Left ventricle myocardium inferior (tissue), 1 donor: Measurements from ENCODE around the gene EPB41L4A. TPM values are rescaled to one million over a fixed set of nuclear protein-coding genes. Genes with fewer than 3 reads are reported as not detected.
A peak's percentile ranks its signal among the peaks of the same experiment; 100 is the strongest.

Source experiments
- DNase-seq: peaks from one replicate; pipeline ENCODE4 v3.0.0-alpha.2; 2020
- H3K27ac ChIP-seq: fragments of 200-600 bp; replicated peaks from 2 replicates; pipeline ENCODE4 v1.8.0; 2021
- H3K27me3 ChIP-seq: fragments of 200-600 bp; 2 replicates; pipeline ENCODE4 v1.8.0; 2021; ENCODE audit warnings: low read depth
- H3K36me3 ChIP-seq: fragments of 200-600 bp; 2 replicates; pipeline ENCODE4 v1.8.0; 2021
- H3K4me1 ChIP-seq: fragments of 200-600 bp; 2 replicates; pipeline ENCODE4 v1.8.0; 2021
- H3K4me3 ChIP-seq: fragments of 200-600 bp; 2 replicates; pipeline ENCODE4 v1.8.0; 2021; ENCODE audit warnings: mild to moderate bottlenecking, moderate library complexity
- H3K9me3 ChIP-seq: fragments of 200-600 bp; replicated peaks from 2 replicates; pipeline ENCODE4 v1.8.0; 2021
- CTCF ChIP-seq: fragments of 200-600 bp; IDR thresholded peaks from 2 replicates; pipeline ENCODE4 v1.8.0; 2021; ENCODE audit warnings: antibody characterized with exemption, mild to moderate bottlenecking, borderline replicate concordance
- intact Hi-C: fragments of 100-400 bp; cut with micrococcal nuclease; formaldehyde crosslinking; loops from one replicate; pipeline ENCODE4 v1.11.0; 2022
- total RNA-seq: library from RNA; stranded (reverse); fragmentation: NEBNext Ultra II Directional; extraction: Animal tissue kit (Norgen Biotek cat#: 25700); gene quantifications from one replicate; pipeline ENCODE4 v1.2.1, GENCODE V29; 2021
- donor health status: DM: no; HTN: yes; CAD: no; lungs with severe emphysema.

The EPB41L4A gene
- total RNA-seq, 1 donor from 2014 or later: 17.8 TPM

- H3K4me1 ChIP-seq: peaks cover 9% of the 10 kb centered on the region
These were observed 223.2 kb downstream of the EPB41L4A start for GRCh38 chr5:112195924-112196323.

GRCh38 chr5:112192866-112193265 is 226.2 kb downstream of the EPB41L4A start:
- intact Hi-C loops: no loop called here

More at GRCh38 chr5:112195924-112196323, 223.2 kb downstream of the EPB41L4A start:
- no peak for DNase-seq
- TF ChIP-seq CTCF: no peak
- H3K4me3 ChIP-seq: no peak overlapping the region
- no peak overlapping the region for H3K27ac ChIP-seq
- no peaks in the 10 kb centered on the region for H3K9me3 ChIP-seq
- H3K36me3 ChIP-seq: peaks cover 48% of the 10 kb centered on the region
- H3K27me3 ChIP-seq: no peaks in the 10 kb centered on the region
- intact Hi-C loops: no loop called here

GRCh38 chr5:112192072-112192471 is 227.0 kb downstream of the EPB41L4A start:
- H3K27me3 ChIP-seq: no peaks in the 10 kb centered on the region

More at GRCh38 chr5:112192866-112193265, 226.2 kb downstream of the EPB41L4A start:
- Histone ChIP-seq H3K27ac (no peak overlapping the region), H3K9me3 (no peaks in the 10 kb centered on the region), H3K27me3 (no peaks in the 10 kb centered on the region), H3K36me3 (peaks cover 42% of the 10 kb centered on the region), H3K4me3 (no peak overlapping the region), H3K4me1 (no peaks in the 10 kb centered on the region)
- TF ChIP-seq CTCF: no peak
- DNase-seq: no peak

GRCh38 chr5:112189391-112189790 is 229.7 kb downstream of the EPB41L4A start:
- H3K4me1 ChIP-seq: no peaks in the 10 kb centered on the region
- DNase-seq: no peak
- intact Hi-C loops: no loop called here
- H3K36me3 ChIP-seq: peaks cover 29% of the 10 kb centered on the region
- no peak overlapping the region for H3K27ac ChIP-seq
- no peak overlapping the region for H3K4me3 ChIP-seq
- H3K9me3 ChIP-seq: no peaks in the 10 kb centered on the region
- no peak for TF ChIP-seq CTCF
- H3K27me3 ChIP-seq: no peaks in the 10 kb centered on the region

More at GRCh38 chr5:112192072-112192471, 227.0 kb downstream of the EPB41L4A start:
- Histone ChIP-seq H3K9me3 (no peaks in the 10 kb centered on the region), H3K4me1 (no peaks in the 10 kb centered on the region), H3K4me3 (no peak overlapping the region), H3K27ac (no peak overlapping the region), H3K36me3 (peaks cover 42% of the 10 kb centered on the region)
- intact Hi-C loops: no loop called here
- no peak for DNase-seq
- TF ChIP-seq CTCF: no peak

GRCh38 chr5:112186401-112186990 is 232.6 kb downstream of the EPB41L4A start:
- Histone ChIP-seq H3K4me1 (peaks cover 5% of the 10 kb centered on the region), H3K27me3 (no peaks in the 10 kb centered on the region), H3K27ac (no peak overlapping the region), H3K36me3 (peaks cover 24% of the 10 kb centered on the region), H3K9me3 (no peaks in the 10 kb centered on the region), H3K4me3 (no peak overlapping the region)
- intact Hi-C loops: no loop called here
- peak; percentile 66 for TF ChIP-seq CTCF
- no peak for DNase-seq
